UCSD-AML1 (cell line): ENCODE data around the gene ITGA2B.

ENCODE experiments used
- DNase-seq: peaks from one replicate; lab custom pipeline; 2025; ENCODE audit not compliant: unreplicated experiment; lab: John Stamatoyannopoulos, UW

ITGA2B gene

GRCh38 chr17:44389281-44389680 lies at the start of gene ITGA2B:
Gene ITGA2B (minus strand): TSS chr17:44389649. CDS start chr17:44389473, 176 bp downstream.
- DNase-seq = peak; percentile 84

- no peak for DNase-seq
Measured at GRCh38 chr17:44439168-44439567, 49.7 kb upstream of the ITGA2B start.

GRCh38 chr17:44438636-44439035 lies 49.2 kb upstream of the ITGA2B start:
- DNase-seq = no peak

- no peak for DNase-seq
Measured at GRCh38 chr17:44436336-44436735, 46.9 kb upstream of the ITGA2B start.

- no peak for DNase-seq
Measured at GRCh38 chr17:44432254-44433157, 43.1 kb upstream of the ITGA2B start.

GRCh38 chr17:44424828-44425461 lies 35.5 kb upstream of the ITGA2B start:
- DNase-seq = no peak

- DNase-seq = no peak
Measured at GRCh38 chr17:44417553-44417952, 28.1 kb upstream of the ITGA2B start.

- no peak for DNase-seq
Measured at GRCh38 chr17:44416558-44417289, 27.3 kb upstream of the ITGA2B start.

GRCh38 chr17:44414394-44415155 lies 25.1 kb upstream of the ITGA2B start:
- no peak for DNase-seq

GRCh38 chr17:44409309-44410028 lies 20.0 kb upstream of the ITGA2B start:
- no peak for DNase-seq

GRCh38 chr17:44408786-44409185 lies 19.3 kb upstream of the ITGA2B start:
- DNase-seq = no peak

- DNase-seq = no peak
Measured at GRCh38 chr17:44402564-44403172, 13.2 kb upstream of the ITGA2B start.

GRCh38 chr17:44400226-44400847 lies 10.9 kb upstream of the ITGA2B start:
- DNase-seq = no peak

- no peak for DNase-seq
Measured at GRCh38 chr17:44398692-44399691, 9.5 kb upstream of the ITGA2B start.

GRCh38 chr17:44397479-44398440 lies 8.3 kb upstream of the ITGA2B start:
- no peak for DNase-seq

GRCh38 chr17:44396946-44397345 lies 7.5 kb upstream of the ITGA2B start:
- DNase-seq = no peak

- DNase-seq = no peak
Measured at GRCh38 chr17:44394833-44395232, 5.4 kb upstream of the ITGA2B start.
